CD4-positive, alpha-beta T cell treated with Interleukin-15 for 1 hour (primary cell): ENCODE measurements around the gene MYEF2.

ENCODE experiments used
- DNase-seq: peaks from one replicate; pipeline ENCODE4 v3.0.0-alpha.2; 2020

Gene MYEF2

GRCh38 chr15:48144889-48145288 is 33.2 kb downstream of the MYEF2 start:
- DNase-seq: no peak

DNA sequence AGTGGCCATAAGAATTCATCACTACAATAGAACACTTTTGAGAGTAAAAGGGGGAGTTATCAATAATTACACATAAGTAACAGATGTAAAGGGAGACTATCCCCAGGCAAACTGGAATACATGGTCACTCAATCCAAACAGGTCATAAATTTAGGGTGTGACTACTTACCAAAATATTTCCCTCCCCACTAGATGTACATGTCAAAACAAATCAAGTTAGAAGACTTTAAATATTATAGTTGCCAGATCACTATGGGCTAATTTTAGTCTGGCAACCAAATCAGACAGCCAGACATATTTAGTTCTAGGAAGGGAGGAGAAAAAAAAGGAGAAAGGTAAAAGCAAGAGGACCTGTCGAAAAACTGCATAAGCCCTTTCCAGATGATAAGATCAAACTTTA is 34.2 kb downstream of the MYEF2 start:
- no peak for DNase-seq

- DNase-seq: no peak
Observed at GRCh38 chr15:48132874-48133273, 45.2 kb downstream of the MYEF2 start.

DNA sequence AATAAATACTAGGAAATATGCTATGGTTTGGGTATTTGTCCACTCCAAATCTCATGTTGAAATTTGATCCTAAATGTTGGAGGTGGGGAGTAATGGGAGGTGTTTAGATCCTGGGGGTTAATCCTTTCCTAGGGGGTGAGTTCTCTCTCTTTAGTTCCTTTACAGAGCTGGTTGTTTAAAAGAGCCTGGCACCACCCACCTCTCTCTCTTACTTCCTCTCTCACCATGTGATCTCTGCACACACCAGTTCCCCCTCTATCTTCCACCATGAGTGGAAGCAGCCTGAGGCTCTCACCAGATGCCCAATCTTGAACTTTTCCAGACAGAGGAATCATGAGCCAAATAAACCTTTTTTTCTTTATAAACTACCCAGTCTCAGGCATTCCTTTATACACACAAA is 46.8 kb downstream of the MYEF2 start:
- DNase-seq: no peak

- DNase-seq: no peak
Observed at GRCh38 chr15:48126667-48127355, 51.3 kb downstream of the MYEF2 start.

- no peak for DNase-seq
Observed at GRCh38 chr15:48121849-48122248, 56.2 kb downstream of the MYEF2 start.

DNA sequence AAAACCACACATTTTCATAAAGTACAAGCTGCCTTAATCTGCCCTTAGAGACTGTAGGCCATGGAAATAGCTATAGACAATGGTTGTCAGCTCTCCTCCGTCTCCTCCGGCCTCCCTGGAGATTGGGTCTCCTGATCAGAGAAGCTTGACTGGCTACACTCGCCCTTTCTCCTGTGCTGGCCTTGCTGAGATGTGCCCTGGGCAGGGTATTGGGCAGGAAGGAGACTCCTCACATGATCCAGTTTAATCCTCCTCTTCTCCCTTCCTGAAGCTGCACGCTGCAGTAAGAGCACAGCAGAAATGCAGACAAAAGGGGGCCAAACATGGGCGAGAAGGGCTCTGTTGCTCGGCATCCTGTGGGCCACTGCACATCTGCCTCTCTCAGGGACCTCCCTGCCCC is 57.4 kb downstream of the MYEF2 start, which contains the start of gene SLC24A5:
Gene SLC24A5, plus strand, starts transcription at position 246 of the 400 bp plus-strand sequence. Its CDS starts 55 bp downstream, at position 301.
- no peak for DNase-seq

- no peak for DNase-seq
Observed at GRCh38 chr15:48119277-48119676, 58.8 kb downstream of the MYEF2 start.

DNA sequence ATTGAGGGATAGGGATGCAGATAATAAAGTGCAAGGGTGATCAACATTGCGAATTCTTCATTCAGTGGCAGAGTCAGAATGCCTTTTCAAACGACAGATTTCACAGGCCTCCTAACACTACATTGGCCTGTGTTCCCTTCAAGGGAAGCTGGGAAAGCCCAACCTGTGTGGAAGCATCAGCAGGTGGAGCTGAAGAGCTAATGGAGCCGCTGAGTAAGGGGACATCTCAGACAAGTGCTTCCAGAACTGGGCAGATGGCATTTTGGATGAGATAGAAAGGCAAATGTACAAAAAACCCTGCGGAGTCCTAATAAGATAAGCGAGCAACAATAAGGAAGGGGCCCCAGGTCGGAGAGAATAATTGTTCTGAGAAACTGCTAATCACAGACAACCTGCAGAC is 65.9 kb downstream of the MYEF2 start:
- DNase-seq: no peak

DNA sequence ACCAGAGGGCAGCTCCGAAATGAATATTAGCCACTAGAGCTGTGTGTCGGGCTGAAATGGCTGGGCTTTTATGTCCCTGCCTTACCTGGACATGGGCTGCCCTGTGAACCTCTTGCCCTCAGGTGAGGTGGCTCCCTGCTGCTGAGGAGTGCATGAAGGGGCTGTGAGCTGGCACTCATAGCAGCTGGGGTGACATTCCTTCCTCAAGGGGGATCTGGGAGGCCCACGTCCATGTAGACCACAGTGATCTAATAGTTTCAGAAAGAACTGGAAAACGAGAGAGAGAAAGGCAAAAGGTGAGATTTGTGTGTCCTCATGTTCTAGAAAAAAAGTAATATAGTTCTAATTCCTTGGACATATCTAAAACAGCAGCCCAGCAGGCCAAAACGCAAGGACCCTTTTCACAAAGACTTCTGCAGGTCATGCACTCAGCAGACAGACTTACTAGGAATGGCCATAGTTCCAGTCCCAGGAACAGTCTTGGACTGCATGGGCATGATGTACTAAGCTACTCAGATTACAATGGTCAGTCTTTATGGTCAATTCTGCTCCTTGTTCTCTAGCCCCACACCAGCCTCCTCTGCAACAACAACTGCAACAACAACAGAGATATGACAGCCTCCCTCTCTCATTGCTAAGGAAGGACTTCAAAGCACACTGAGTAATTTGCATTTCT is 68.1 kb downstream of the MYEF2 start:
- no peak for DNase-seq

- DNase-seq: no peak
Observed at GRCh38 chr15:48109212-48109611, 68.9 kb downstream of the MYEF2 start.

DNA sequence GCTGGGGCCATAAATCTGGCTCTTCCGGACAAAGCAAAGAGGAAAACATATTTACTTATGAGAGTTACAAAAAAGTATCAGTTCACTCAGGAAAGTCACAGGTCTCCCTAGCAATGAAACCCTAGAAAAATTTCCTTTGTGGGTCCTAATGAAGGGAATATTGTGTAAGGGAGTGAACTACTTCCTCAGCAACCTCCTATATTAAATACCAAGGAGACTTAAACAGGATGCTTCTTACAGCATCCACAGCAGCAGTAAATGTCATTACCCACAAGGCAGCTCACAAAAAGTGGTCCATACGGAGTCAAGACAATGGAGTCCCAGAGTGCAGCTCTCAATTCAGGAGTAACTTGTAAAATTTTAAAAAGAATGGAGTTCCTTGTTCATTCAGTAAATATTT is 72.2 kb downstream of the MYEF2 start:
- no peak for DNase-seq

- DNase-seq: no peak
Observed at GRCh38 chr15:48103647-48104046, 74.4 kb downstream of the MYEF2 start.

- DNase-seq: no peak
Observed at GRCh38 chr15:48102167-48102566, 75.9 kb downstream of the MYEF2 start.

DNA sequence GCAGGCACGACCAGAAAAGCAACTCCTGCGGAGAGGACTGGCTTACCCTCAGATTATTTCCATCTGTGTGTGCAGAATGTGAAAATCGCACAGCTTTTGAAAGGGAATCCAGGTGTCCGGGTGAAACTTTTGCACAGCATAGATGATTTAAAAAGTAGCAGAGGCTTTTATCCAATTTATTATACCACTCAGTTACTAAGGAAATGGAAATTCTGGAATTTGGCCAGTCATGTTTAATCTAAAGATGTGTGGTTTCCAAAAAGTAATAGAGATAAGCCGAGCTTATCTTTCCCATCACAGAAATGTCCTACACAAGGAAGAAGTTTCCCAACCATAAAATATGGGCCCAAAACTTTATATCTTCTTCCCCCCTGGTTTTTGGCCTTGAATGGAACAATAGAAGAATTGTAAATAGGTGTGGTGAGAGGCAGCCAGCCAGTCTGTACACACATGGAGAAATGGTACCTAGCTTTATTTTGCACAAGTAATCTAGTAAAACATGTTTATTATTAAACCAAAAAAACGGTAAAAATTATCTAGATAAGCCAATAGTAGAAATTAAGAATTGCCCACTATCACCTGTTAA is 76.6 kb downstream of the MYEF2 start:
- DNase-seq: no peak

DNA sequence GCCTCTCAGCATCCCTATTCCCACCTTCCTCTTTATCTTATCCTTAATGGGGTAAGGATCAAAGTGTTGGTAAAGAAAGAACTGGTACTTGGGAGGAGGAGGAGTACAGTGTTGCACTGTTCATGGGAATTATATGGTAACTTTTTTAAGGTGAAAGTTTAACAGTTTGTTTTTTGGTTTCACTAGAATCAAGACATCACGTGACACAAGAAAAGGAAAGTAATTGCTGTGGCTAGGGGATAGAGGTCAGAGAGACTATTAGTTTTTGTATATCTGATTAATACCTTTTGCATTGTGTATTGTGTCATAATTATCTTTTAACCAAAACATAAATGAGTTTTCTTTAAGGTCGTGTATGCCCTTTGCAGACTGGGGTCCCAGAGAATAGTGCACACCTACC is 80.8 kb downstream of the MYEF2 start:
- no peak for DNase-seq

DNA sequence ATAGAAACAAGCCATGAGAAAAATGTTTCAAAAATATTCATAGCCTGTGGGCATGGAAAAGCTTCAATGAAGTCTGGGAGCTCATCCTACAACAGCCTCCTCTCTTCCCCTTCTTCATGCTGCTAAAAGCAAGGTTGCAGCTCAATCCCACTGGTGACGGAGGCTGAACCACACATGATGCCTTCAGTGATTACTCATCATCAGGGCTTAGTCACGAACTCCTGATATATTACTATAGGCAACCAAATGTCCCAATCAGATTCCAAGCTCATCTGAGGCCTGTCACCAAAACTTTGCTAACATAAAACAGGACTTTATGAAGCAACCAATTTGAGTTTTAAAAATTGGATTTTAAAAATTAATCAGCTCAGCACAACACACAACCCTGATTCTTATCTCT is 81.3 kb downstream of the MYEF2 start:
- no peak for DNase-seq

DNA sequence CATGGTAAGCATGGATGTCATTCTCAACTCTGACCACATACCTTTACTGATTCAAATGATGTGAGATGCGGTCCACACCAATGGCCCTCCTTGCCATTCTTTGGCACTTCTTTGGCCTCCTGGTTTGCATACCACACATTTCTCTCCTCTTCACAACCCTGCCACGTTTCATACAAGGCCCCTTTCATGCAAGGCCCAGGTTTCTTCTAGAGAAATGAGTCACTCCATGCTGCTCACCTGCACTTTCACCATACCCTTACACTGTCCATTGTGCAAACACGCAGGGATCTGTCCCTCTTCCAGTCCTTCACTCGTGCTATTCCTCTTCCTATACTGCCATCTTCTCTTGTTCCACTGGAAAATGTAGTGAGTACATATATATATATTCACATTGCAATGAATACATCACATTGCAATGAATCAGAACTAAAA is 81.7 kb downstream of the MYEF2 start:
- no peak for DNase-seq

DNA sequence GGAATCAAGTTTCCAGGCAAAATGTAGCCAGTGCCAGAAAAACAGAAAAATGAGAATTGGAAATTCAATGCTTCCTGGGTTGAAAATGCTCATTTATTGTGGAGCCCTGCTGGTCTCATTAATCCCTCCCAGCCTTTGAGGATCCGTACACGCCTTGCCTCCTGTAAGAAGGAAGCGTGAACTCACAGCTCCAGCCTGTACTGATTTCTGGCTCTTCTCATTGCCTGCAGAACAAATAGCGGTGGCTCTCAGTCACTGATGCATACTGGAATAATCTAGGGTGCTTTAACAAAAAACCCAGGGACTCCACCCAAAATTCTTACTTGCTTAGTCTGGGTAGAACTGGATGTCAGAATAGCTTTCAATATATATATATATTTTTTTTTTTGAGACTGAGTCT is 86.6 kb downstream of the MYEF2 start:
- no peak for DNase-seq

GRCh38 chr15:48090666-48091065 is 87.4 kb downstream of the MYEF2 start:
- DNase-seq: no peak

- no peak for DNase-seq
Observed at GRCh38 chr15:48090115-48090514, 88.0 kb downstream of the MYEF2 start.

DNA sequence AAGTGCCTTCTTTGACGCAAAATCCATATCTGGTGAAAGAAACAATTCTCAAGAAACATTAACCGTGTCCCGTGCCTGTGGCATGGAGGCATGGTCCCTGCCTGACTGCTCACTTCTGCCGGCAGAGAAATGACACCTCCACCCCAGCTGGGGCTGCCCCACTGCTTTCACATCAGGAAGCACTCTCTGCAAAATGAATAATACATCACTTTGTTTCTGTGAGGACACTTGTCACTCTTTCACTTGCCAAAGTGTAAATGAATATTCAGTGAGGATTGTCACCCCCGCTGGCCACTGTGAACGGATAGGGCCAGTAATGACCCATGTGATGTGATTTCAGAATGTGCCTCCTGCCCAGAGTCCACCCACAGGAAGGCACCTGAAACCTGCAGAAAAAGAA is 88.4 kb downstream of the MYEF2 start:
- DNase-seq: no peak

- no peak for DNase-seq
Observed at GRCh38 chr15:48087844-48088243, 90.3 kb downstream of the MYEF2 start.

DNA sequence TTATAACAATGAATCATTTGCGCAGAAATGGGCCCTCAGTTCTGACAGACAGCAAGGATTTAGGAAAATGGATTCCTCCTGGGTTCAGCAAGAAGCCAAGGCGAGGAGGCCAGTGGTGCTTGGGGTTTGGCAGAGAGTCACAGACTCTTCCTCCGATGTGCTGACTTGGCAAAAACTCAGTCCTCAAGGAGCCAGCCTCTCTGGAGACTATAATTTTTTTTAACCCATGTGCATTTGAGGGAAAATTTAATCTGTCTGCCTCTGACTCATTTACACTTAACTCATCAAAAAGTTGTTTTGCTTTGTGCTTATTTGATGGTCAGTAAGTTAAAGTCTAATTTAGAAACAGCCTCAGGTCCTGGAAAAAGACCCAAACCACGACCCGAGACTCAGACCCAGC is 91.5 kb downstream of the MYEF2 start:
- no peak for DNase-seq
